ENCODE data around the gene CCL14. TPM values are rescaled to one million over a fixed set of nuclear protein-coding genes. Genes with fewer than 3 reads are reported as not detected.

CCL14 gene
- total and polyA plus RNA-seq, 2 of the 13 experiments (the other 11 are each of a cell fraction or from before 2014, with no cell fraction given) = 1.1 to 1.7 TPM

DNA sequence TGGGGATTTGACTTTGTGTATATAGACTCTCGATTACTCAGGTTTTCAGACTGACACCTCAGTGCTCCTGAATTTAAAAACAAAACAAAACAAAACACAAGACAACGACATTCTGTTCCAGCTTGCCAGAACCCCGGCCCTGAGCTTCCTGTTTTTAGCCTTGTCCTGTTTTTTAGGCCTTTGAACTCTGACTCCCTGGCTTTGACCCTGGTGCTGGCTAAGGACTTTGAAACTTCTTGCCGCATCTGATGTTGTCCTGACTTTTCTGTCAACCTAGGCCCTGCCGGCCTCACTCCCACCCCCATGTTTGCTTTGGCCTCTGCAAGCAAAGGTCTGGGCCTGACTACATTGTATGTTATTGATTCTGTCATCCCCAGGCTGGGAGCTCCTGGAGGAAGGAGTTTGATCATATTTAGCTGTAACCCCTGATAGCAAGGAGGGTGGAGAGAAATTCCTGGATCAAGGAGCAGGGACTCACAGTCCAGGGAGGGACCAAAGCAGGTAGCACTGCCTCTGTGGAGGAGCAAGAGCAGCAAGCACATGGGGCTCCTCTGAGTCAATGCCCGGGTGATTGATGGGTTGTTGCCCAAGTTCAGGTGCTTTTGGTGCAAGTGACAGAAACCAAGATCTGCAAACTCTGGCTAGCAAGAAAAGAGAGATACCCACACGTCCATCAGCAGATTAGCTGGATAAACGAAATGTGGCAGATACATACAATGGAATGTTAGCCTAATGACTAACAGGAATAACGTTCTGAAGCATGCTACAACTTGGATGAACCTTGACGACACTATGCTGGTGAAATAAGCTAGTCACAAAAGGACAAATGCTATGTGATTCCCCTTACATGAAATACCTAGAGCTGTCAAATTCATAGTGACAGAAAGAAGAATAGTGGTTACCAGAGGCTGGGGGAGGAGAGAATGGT, 12.9 kb downstream of the CCL14 start (continued):
- TF ChIP-seq ZGPAT (CRISPR knock-in tag; IDR thresholded peaks at IDR 0.05) = peak; percentile 97
- peak; percentile 57; the same call in 1 of the 2 replicates for TF ChIP-seq ZNF678 (CRISPR knock-in tag; IDR thresholded peaks at IDR 0.05)
- no peak for TF ChIP-seq BRD4 (CRISPR knock-in tag; IDR thresholded peaks at IDR 0.05)
- TF ChIP-seq THAP11 (CRISPR knock-in tag; IDR thresholded peaks at IDR 0.05) = peak; percentile 78
- TF ChIP-seq ZNF781 (CRISPR knock-in tag; IDR thresholded peaks at IDR 0.05; ENCODE audit: borderline replicate concordance, not compliant biosample characterization) = peak; percentile 57
- TF ChIP-seq, protein P1, sequence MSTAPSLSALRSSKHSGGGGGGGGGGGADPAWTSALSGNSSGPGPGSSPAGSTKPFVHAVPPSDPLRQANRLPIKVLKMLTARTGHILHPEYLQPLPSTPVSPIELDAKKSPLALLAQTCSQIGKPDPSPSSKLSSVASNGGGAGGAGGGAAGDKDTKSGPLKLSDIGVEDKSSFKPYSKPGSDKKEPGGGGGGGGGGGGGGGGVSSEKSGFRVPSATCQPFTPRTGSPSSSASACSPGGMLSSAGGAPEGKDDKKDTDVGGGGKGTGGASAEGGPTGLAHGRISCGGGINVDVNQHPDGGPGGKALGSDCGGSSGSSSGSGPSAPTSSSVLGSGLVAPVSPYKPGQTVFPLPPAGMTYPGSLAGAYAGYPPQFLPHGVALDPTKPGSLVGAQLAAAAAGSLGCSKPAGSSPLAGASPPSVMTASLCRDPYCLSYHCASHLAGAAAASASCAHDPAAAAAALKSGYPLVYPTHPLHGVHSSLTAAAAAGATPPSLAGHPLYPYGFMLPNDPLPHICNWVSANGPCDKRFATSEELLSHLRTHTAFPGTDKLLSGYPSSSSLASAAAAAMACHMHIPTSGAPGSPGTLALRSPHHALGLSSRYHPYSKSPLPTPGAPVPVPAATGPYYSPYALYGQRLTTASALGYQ (CRISPR knock-in tag; IDR thresholded peaks at IDR 0.05) = peak; percentile 92; the same call in 1 of the 2 replicates
- TF ChIP-seq, protein P2, sequence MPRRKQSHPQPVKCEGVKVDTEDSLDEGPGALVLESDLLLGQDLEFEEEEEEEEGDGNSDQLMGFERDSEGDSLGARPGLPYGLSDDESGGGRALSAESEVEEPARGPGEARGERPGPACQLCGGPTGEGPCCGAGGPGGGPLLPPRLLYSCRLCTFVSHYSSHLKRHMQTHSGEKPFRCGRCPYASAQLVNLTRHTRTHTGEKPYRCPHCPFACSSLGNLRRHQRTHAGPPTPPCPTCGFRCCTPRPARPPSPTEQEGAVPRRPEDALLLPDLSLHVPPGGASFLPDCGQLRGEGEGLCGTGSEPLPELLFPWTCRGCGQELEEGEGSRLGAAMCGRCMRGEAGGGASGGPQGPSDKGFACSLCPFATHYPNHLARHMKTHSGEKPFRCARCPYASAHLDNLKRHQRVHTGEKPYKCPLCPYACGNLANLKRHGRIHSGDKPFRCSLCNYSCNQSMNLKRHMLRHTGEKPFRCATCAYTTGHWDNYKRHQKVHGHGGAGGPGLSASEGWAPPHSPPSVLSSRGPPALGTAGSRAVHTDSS (CRISPR knock-in tag; conservative IDR thresholded peaks at IDR 0.05) = no peak
- TF ChIP-seq, protein P3, sequence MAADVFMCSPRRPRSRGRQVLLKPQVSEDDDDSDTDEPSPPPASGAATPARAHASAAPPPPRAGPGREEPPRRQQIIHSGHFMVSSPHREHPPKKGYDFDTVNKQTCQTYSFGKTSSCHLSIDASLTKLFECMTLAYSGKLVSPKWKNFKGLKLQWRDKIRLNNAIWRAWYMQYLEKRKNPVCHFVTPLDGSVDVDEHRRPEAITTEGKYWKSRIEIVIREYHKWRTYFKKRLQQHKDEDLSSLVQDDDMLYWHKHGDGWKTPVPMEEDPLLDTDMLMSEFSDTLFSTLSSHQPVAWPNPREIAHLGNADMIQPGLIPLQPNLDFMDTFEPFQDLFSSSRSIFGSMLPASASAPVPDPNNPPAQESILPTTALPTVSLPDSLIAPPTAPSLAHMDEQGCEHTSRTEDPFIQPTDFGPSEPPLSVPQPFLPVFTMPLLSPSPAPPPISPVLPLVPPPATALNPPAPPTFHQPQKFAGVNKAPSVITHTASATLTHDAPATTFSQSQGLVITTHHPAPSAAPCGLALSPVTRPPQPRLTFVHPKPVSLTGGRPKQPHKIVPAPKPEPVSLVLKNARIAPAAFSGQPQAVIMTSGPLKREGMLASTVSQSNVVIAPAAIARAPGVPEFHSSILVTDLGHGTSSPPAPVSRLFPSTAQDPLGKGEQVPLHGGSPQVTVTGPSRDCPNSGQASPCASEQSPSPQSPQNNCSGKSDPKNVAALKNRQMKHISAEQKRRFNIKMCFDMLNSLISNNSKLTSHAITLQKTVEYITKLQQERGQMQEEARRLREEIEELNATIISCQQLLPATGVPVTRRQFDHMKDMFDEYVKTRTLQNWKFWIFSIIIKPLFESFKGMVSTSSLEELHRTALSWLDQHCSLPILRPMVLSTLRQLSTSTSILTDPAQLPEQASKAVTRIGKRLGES (CRISPR knock-in tag; IDR thresholded peaks at IDR 0.05; ENCODE audit: borderline replicate concordance) = no peak
- no peak for TF ChIP-seq HNRNPH1 (optimal IDR thresholded peaks at IDR 0.05; ENCODE audit: low read depth, low read length)
- no peak for TF ChIP-seq FOXP1 (IDR thresholded peaks at IDR 0.05)
- TF ChIP-seq FOXP1 (CRISPR knock-in tag; IDR thresholded peaks at IDR 0.05) = peak; percentile 96
- peak; percentile 89 for TF ChIP-seq FOSL2 (CRISPR knock-in tag; IDR thresholded peaks at IDR 0.05)
- TF ChIP-seq GABPA (IDR thresholded peaks at IDR 0.05; ENCODE audit: low read depth, low read length) = no peak
- TF ChIP-seq GABPA (CRISPR knock-in tag; IDR thresholded peaks at IDR 0.05; ENCODE audit: low read depth) = peak; percentile 66; the same call in 1 of the 2 replicates
- TF ChIP-seq ZC3H13 (CRISPR knock-in tag; IDR thresholded peaks at IDR 0.05) = peak; percentile 62
- TF ChIP-seq SIN3B (IDR thresholded peaks at IDR 0.05; ENCODE audit: low read length) = peak; percentile 23; the same call in 1 of the 2 replicates
- peak; percentile 95 for TF ChIP-seq CREM (IDR thresholded peaks at IDR 0.05)
- no peak for TF ChIP-seq CREM (CRISPR knock-in tag; IDR thresholded peaks at IDR 0.05)
- TF ChIP-seq SKI (IDR thresholded peaks at IDR 0.05; ENCODE audit: partially characterized antibody) = peak; percentile 100
- no peak for TF ChIP-seq MED13 (CRISPR knock-in tag; IDR thresholded peaks at IDR 0.05)
- TF ChIP-seq ZNF333 (CRISPR knock-in tag; IDR thresholded peaks at IDR 0.05; ENCODE audit: borderline replicate concordance) = 0 out of 2 replicates have a peak, but pooled peaks have one; percentile 86
- TF ChIP-seq, protein P4, sequence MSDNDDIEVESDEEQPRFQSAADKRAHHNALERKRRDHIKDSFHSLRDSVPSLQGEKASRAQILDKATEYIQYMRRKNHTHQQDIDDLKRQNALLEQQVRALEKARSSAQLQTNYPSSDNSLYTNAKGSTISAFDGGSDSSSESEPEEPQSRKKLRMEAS (IDR thresholded peaks at IDR 0.05) = peak; percentile 70
- TF ChIP-seq ESRRA (CRISPR knock-in tag; IDR thresholded peaks at IDR 0.05; ENCODE audit: low read depth) = peak; percentile 98
